Loucy (cell line): Measurements from ENCODE around the gene ZNF91.
"Not testable (repeated sequence)": the region's sequence is repeated elsewhere in the genome, so short reads cannot be mapped to it uniquely, and the experiment has no call there.

Experiments used
- H2AFZ ChIP-seq: fragments of 200-600 bp; sonication (generic); 2 replicates; pipeline ENCODE4 v1.6.0; 2016; ENCODE audit warnings: antibody characterized with exemption, mild to moderate bottlenecking, low read length, moderate library complexity
- H3F3A ChIP-seq: fragments of 200-600 bp; 2 replicates; pipeline ENCODE4 v1.6.0; 2016; ENCODE audit warnings: antibody characterized with exemption, low read depth, mild to moderate bottlenecking
- H3K27me3 ChIP-seq: fragments of 200-600 bp; sonication (generic); 2 replicates; pipeline ENCODE4 v1.6.1; 2014; ENCODE audit warnings: low read length, mild to moderate bottlenecking; ENCODE audit not compliant: insufficient read depth, poor library complexity, severe bottlenecking
- H3K36me3 ChIP-seq: fragments of 200-600 bp; sonication (generic); 2 replicates; pipeline ENCODE4 v1.6.1; 2016; ENCODE audit warnings: low read length; ENCODE audit not compliant: insufficient read depth
- H3K4me1 ChIP-seq: fragments of 200-600 bp; sonication (generic); 2 replicates; pipeline ENCODE4 v1.5.1; 2014; ENCODE audit warnings: low read length, mild to moderate bottlenecking; ENCODE audit not compliant: insufficient read depth, poor library complexity, severe bottlenecking
- H3K4me2 ChIP-seq: fragments of 200-600 bp; sonication (generic); 2 replicates; pipeline ENCODE4 v1.6.0; 2014; ENCODE audit warnings: antibody characterized with exemption, low read length, low read depth, mild to moderate bottlenecking; ENCODE audit not compliant: poor library complexity, severe bottlenecking
- H3K4me3 ChIP-seq: fragments of 200-600 bp; sonication (generic); 2 replicates; pipeline ENCODE4 v1.5.1; 2014; ENCODE audit warnings: low read length, mild to moderate bottlenecking, mixed read lengths; ENCODE audit not compliant: poor library complexity, severe bottlenecking
- H3K79me2 ChIP-seq: fragments of 200-600 bp; sonication (generic); 2 replicates; pipeline ENCODE4 v1.6.1; 2014; ENCODE audit warnings: low read length; ENCODE audit not compliant: insufficient read depth
- H3K9ac ChIP-seq: fragments of 200-600 bp; sonication (generic); 2 replicates; pipeline ENCODE4 v1.6.0; 2014; ENCODE audit warnings: mild to moderate bottlenecking, low read depth, low read length, moderate library complexity; ENCODE audit not compliant: poor library complexity, severe bottlenecking
- H3K9me2 ChIP-seq: fragments of 200-600 bp; sonication (generic); replicated peaks from 2 replicates; pipeline ENCODE4 v1.6.1; 2016; ENCODE audit warnings: low read depth, low read length, mixed read lengths
- H3K9me3 ChIP-seq: fragments of 200-600 bp; sonication (generic); 2 replicates; pipeline ENCODE4 v1.6.1; 2014; ENCODE audit warnings: mild to moderate bottlenecking, antibody characterized with exemption, low read length, low read depth; ENCODE audit not compliant: insufficient read depth
- H4K20me1 ChIP-seq: fragments of 200-600 bp; sonication (generic); 2 replicates; pipeline ENCODE4 v1.6.0; 2014; ENCODE audit warnings: antibody characterized with exemption, low read length, mild to moderate bottlenecking; ENCODE audit not compliant: insufficient read depth, poor library complexity, severe bottlenecking
- EZH2phosphoT487 ChIP-seq: fragments of 200-600 bp; IDR thresholded peaks from 2 replicates; pipeline ENCODE4 v1.6.1; 2018; ENCODE audit warnings: antibody characterized with exemption, mild to moderate bottlenecking, moderate library complexity, borderline replicate concordance
- TF ChIP-seq, protein P1 (sequence below): fragments of 200-600 bp; sonication (generic); conservative IDR thresholded peaks from 2 replicates; pipeline ENCODE4 v1.5.1; 2014; ENCODE audit warnings: mild to moderate bottlenecking, antibody characterized with exemption, low read length

ZNF91 gene

DNA sequence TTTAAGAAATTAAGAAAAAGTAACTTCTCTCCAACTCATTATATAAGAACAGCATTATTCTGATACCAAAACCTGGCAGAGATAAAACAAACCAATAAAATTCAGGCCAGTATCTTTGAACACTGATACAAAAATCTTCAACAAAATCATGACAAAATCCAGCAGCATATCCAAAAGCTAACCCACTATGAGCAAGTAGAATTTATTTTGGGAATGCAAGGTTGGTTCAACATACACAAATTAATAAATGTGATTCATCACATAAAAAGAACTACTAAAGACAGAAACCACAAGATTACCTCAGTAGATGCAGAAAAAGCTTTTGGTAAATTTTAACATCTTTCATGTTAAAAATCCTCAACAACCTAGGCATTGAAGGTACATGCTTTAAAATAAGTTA lies 12.3 kb downstream of the ZNF91 start:
- Histone ChIP-seq H3K4me3 (no peak overlapping the region), H3K36me3 (peaks cover 47% of the 10 kb centered on the region), H3K4me2 (no peak overlapping the region), H3K27me3 (no peaks in the 10 kb centered on the region), H3K4me1 (no peaks in the 10 kb centered on the region), H3K79me2 (peaks cover 88% of the 10 kb centered on the region), H2AFZ (no peak overlapping the region), H3F3A (no peaks in the 10 kb centered on the region), H3K9ac (no peak overlapping the region), H3K9me3 (peaks cover 26% of the 10 kb centered on the region), H4K20me1 (peaks cover 7% of the 10 kb centered on the region), H3K9me2 (no peaks in the 10 kb centered on the region)
- TF ChIP-seq EZH2phosphoT487, result no peak
- TF ChIP-seq, protein P1, sequence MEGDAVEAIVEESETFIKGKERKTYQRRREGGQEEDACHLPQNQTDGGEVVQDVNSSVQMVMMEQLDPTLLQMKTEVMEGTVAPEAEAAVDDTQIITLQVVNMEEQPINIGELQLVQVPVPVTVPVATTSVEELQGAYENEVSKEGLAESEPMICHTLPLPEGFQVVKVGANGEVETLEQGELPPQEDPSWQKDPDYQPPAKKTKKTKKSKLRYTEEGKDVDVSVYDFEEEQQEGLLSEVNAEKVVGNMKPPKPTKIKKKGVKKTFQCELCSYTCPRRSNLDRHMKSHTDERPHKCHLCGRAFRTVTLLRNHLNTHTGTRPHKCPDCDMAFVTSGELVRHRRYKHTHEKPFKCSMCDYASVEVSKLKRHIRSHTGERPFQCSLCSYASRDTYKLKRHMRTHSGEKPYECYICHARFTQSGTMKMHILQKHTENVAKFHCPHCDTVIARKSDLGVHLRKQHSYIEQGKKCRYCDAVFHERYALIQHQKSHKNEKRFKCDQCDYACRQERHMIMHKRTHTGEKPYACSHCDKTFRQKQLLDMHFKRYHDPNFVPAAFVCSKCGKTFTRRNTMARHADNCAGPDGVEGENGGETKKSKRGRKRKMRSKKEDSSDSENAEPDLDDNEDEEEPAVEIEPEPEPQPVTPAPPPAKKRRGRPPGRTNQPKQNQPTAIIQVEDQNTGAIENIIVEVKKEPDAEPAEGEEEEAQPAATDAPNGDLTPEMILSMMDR, result no peak

DNA sequence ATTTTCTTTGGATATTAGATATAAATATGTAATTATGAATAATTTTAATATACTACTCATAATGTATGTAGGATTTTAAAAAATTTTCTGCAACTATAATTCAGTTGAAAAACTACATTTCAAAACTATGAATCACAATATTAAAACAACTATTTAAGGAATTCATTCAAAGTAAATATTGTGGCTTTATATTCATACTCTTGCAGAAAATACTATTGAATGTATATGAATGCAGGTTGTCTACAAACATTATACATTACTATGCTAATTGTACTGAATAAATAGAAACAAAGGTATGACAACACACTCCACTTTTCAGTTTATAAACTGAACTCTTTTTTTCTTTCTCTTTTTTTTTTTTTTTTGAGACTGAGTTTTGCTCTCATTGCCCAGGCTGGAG lies 14.2 kb downstream of the ZNF91 start:
- TF ChIP-seq, protein P1, result no peak
- TF ChIP-seq EZH2phosphoT487, result no peak
- Histone ChIP-seq H3K9me3 (peaks cover 22% of the 10 kb centered on the region), H3K4me1 (no peaks in the 10 kb centered on the region), H3K27me3 (no peaks in the 10 kb centered on the region), H3K4me2 (no peak overlapping the region), H3K9ac (no peak overlapping the region), H3K36me3 (peaks cover 57% of the 10 kb centered on the region), H2AFZ (no peak overlapping the region), H3F3A (no peaks in the 10 kb centered on the region), H3K4me3 (no peak overlapping the region), H3K9me2 (no peaks in the 10 kb centered on the region), H3K79me2 (peaks cover 89% of the 10 kb centered on the region), H4K20me1 (peaks cover 7% of the 10 kb centered on the region)

DNA sequence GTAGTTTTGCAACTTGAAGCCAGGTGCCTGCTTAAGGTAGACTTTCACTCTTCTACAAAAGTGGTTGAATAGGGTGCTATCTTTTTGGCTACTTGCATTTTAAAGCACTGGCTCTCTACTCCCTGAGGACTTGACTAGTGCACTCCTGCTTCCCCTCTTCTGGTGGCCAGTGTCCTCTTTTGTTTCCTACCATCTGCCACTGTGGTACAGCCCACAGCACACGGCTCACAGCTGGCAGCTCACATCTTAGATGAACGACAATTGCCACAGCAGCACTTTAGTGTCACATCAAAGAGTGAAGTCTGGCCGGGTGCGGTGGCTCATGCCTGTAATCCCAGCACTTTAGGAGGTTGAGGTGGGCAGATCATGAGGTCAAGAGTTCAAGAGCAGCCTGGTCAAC lies 15.6 kb downstream of the ZNF91 start:
- not testable (repeated sequence) for H3K27me3 ChIP-seq, H3K4me3 ChIP-seq, H2AFZ ChIP-seq, H3K4me1 ChIP-seq, H3K9ac ChIP-seq, H3K9me2 ChIP-seq, H3F3A ChIP-seq
- Histone ChIP-seq H3K79me2 (peaks cover 83% of the 10 kb centered on the region), H4K20me1 (peaks cover 10% of the 10 kb centered on the region), H3K4me2 (peak overlapping the region; percentile 21), H3K9me3 (peaks cover 18% of the 10 kb centered on the region), H3K36me3 (peaks cover 62% of the 10 kb centered on the region)

DNA sequence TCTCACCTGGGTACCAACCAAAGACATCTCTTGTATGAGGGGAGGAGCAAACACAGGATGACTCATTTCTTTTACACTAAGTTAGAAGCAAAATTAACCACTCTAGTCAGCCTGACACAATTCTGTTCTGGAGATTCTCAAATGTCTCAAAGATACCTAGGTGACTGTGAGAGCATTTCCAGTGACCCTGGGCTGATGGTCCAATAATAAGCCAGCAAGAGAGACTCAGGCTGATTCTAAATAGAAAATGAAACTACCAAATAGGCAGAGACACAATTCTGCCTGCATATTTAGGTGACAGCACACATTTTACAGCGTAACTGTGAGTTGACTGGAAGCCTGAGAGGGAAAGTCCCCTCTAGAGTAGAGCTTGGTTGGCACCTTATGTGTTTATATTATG lies 16.3 kb downstream of the ZNF91 start:
- no peaks in the 10 kb centered on the region for H3K27me3 ChIP-seq
- peaks cover 18% of the 10 kb centered on the region for H3K9me3 ChIP-seq
- H2AFZ ChIP-seq, result no peak overlapping the region
- peaks cover 10% of the 10 kb centered on the region for H4K20me1 ChIP-seq
- peak overlapping the region; percentile 21 for H3K4me2 ChIP-seq
- no peaks in the 10 kb centered on the region for H3K4me1 ChIP-seq
- no peak overlapping the region for H3K4me3 ChIP-seq
- H3K36me3 ChIP-seq, result peaks cover 58% of the 10 kb centered on the region
- H3K79me2 ChIP-seq, result peaks cover 76% of the 10 kb centered on the region
- no peaks in the 10 kb centered on the region for H3K9me2 ChIP-seq
- no peaks in the 10 kb centered on the region for H3F3A ChIP-seq
- TF ChIP-seq, protein P1, result no peak
- TF ChIP-seq EZH2phosphoT487, result no peak
- no peak overlapping the region for H3K9ac ChIP-seq
